HG03378 (cell line): ENCODE results near the gene CHRM5.
"Not testable (repeated sequence)": the region's sequence is repeated elsewhere in the genome, so short reads cannot be mapped to it uniquely, and the experiment has no call there.

Experiments used
- ATAC-seq: cut with Tn5 transposase; IDR thresholded peaks from one replicate; pipeline ENCODE4 v1.9.1; 2021; ENCODE audit warnings: mild to moderate bottlenecking, moderate library complexity; ENCODE audit not compliant: unreplicated experiment

Gene CHRM5

DNA sequence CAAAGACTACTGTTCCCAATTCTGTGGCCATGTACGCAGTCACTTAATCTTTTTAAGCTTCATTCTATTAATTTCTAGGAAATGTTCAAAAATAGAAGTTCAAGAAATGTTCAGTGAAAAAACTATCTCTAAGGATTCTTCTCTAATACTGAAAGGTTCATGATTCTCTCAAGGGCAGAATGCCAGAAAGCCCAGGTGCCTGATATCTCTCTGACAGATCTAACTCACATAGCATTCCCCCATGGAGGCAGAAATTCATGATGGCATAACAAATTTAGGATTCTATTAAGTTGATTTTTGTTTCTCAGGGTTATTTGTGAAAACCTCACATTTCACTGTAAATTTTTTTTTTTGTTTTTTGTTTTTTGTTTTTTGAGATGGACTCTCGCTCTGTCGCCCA lies 17.5 kb downstream of the CHRM5 start:
- ATAC-seq: no peak

DNA sequence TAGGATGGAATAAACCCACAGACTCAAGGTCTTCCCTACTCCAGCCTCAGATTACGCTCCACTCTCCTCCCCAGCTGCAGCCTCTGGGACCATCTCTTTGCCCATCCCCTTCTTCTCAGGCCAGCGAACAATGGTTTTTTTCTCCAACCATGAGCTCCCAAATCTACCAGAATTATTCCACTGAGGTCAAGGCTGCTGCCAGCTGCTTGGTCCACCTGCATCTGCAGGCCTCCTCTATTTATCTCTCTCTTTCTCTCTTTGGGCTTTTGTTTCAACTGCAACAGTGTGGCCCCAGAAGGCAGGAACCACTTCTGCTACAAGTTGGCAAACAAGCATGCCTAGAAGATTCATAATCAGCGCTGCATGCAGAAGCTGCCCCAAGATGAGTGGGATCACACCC lies 19.1 kb downstream of the CHRM5 start:
- no peak for ATAC-seq

DNA sequence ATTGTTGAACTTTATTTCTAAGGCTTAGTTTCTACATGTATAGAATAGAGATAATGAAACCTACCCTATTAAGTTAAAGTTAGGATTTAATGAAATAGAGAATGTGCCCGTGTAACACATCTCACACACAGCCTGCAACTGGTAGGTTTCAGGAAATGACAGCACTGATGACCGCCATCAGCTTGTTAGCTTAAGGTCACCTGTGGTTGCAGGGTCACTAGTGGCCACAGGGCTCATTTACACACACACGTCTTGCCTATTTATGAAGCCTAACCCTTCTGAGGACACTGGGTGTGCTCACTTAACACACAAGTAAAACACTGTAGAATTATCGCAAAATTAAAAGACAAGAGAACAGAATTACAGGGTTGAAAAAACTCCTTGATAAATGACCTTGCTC lies 20.1 kb downstream of the CHRM5 start:
- ATAC-seq: no peak

DNA sequence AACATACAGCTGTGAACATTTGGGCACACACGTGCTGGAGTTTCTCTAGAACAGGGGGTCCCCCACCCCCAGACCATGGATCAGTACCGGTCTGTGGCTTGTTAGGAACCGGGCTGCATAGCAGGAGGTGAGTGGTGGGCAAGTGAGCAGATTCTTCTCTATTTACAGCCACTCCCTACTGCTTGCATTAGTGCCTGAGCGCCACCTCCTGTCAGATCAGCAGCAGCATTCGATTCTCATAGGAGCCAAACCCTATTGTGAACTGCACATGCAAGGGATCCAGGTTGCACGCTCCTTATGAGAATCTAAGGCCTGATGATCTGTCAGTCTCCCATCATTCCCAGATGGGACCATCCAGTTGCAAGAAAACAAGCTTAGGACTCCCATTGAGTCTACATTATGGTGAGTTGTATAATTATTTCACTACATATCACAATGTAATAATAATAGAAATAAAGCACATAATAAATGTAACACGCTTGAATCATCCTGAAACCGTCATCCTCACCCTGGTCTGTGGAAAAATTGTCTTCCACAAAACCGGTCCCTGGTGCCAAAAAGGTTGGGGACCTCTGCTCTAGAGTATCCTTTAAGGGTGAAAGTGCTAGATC lies 25.8 kb downstream of the CHRM5 start:
- no peak for ATAC-seq

DNA sequence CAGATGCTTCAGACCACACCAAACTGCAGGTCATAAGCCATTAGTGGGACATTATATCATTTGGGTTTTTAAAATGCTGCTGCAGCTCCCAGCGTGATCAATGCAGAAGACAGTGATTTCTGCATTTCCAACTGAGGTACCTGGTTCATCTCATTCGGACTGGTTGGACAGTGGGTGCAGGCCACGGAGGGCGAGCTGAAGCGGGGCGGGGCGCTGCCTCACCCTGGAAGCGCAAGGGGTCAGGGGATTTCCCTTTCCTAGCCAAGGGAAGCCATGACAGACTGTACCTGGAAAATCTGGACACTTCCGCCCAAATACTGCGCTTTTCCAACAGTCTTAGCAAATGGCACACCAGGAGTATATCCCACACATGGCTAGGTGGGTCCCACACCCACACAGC lies 27.4 kb downstream of the CHRM5 start:
- ATAC-seq: not testable (repeated sequence)

DNA sequence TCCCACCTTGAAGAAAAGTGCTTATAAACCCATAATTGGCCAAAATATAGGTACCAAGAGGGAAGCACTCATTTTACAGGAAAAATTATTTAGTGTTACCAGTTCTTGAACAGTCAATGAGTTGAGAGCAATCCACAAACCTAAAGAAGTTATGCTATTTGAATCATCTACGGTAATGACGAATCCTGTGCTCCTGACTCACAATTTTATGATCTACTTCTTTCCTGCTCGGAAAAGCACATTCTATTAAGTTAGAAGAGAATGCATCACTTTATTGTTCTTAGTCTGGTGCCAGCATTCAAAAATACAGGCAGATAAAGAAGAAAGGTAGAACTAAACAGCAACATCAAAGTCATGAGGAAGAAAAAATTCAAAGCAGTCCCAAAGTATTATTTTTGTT lies 33.2 kb downstream of the CHRM5 start:
- no peak for ATAC-seq

GRCh38 chr15:34006381-34006780 lies 38.1 kb downstream of the CHRM5 start:
- ATAC-seq: no peak

- no peak for ATAC-seq
Observed at GRCh38 chr15:34009656-34010055, 41.4 kb downstream of the CHRM5 start.

DNA sequence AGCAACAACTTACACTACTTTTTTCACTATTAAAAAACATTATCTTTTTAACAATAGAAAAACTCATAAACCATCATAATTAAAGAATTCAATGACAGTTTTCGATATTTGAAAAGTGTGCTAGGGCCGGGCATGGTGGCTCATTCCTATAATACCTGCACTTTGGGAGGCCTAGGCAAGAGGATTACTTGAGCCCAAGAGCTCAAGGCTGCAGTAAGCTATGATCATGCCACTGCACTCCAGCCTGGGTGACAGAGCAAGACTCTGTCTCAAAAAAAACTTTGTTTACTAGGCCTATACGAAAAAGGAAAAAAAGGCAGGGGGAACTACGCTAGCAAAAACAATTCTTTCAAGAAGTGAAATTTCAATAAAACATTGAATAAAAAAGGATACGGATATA lies 42.6 kb downstream of the CHRM5 start:
- no peak for ATAC-seq

DNA sequence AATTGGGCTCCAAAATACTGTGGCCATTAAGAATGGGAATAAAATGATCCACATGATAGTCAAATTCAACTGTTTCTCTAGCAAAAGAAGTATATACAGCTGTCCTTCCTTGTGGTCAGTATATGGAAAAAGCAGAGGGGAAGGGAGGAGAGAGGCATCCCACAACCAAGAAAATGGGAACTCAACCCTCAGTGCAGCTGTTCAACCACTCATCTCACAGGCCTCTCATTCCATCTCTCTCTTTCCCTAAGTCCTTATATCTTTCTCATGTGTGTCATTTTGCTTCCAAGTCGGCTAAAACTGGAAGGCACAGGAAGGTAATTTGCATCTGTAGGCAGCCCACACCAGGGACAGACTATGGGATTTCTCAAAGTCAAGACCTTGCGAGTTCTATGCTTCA lies 43.2 kb downstream of the CHRM5 start:
- no peak for ATAC-seq

GRCh38 chr15:34012461-34013028 lies 44.2 kb downstream of the CHRM5 start:
- no peak for ATAC-seq

DNA sequence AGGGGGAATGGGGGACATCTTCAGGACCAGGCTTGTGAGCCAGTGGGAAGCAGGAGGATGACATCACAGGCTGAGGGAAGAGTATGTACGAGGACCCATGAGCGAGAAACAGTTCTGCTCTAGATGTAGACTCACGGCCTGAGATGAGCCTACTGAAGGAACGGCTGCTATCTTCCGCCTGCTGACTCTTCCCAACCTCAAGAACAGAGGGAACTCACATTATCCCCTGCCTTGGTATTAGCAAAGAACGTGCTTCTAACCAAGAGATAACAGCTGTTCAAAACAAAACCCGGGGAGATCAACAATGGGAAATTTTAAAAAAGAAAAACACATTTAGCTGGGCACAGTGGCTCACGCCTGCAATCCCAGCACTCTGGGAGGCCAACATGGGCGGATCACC lies 45.4 kb downstream of the CHRM5 start:
- ATAC-seq: no peak

GRCh38 chr15:34014556-34014955 lies 46.3 kb downstream of the CHRM5 start:
- no peak for ATAC-seq

GRCh38 chr15:34018021-34018645 lies 49.8 kb downstream of the CHRM5 start:
- no peak for ATAC-seq

DNA sequence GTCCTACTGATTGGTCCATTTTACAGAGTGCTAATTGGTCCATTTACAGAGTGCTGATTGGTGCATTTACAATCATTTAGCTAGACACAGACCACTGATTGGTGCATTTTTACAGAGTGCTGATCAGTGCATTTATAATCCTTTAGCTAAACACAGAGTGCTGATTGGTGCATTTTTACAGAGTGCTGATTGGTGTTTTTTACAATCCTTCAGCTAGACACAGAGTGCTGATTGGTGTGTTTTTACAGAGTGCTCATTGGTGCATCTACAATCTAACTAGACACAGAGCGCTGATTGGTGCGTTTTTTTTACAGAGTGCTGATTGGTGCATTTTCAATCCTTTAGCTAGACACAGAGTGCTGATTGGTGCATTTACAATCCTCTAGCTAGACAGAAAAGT lies 50.4 kb downstream of the CHRM5 start:
- not testable (repeated sequence) for ATAC-seq

GRCh38 chr15:34019369-34019990 lies 51.2 kb downstream of the CHRM5 start:
- no peak for ATAC-seq

GRCh38 chr15:34023907-34024306 lies 55.6 kb downstream of the CHRM5 start:
- no peak for ATAC-seq

GRCh38 chr15:34025252-34025651 lies 57.0 kb downstream of the CHRM5 start:
- ATAC-seq: no peak

DNA sequence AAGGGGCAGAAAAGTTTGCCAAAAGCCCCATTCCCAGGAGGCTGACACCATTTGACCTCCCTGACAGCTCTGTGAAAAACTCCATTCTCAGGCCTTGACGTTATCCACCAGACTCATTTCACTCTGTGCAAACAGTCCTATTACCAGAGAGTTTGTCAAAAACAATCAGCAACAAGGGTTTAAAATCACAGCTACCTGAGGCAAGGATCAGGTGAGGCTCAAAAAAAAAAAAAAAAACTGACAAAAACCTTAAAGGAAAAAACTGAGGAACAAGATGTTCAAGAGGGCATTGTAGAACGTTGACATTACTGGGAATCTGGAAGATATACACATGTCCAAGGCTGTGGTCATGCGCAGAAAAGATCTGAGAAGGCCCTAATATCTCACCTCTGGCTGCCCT lies 59.3 kb downstream of the CHRM5 start:
- no peak for ATAC-seq

- no peak for ATAC-seq
Observed at GRCh38 chr15:34031987-34032760, 63.9 kb downstream of the CHRM5 start.

DNA sequence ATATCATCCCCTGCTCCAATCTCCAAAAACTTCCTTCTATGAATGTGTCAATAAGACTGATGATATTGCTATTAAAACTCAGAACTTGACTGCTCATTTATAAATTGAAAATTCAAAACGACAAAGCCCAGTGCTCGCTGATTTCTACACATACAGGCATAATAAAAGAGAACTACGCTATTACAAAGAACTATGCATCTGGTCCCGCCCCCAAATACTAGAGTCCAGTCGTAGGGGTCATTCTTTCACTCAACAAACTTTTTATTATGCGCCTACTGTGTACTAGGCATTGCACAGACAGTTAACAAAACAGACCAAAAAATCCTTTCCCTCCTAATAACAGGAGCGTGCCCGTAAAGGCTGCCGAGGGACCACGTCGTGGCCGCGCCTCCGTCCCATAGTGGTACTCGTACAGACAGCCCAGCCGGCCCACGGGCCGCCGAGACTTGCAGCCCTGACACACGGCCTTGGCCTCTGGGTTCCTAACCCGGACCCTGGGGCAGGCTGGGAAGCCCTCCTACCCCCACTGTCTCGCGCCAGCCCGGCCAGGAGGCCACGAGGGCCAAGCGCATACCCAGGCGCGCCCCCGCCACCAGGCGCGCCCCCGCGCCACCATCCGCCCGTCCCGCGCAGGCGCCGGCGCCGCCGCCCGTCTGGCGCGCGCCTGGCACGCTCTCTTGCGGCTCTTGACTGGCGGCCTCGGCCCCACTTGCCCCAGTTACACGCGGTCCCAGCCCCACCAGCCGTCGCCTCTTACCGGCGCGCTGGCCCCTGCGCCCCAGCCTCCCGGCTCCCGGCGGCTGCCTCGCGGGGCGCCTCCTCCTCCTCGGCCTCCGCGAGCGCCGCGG lies 70.0 kb downstream of the CHRM5 start:
- peak; percentile 46 for ATAC-seq
